Left colon (tissue), 2 donors: ENCODE measurements around the gene ZFYVE28. TPM values are rescaled to one million over a fixed set of nuclear protein-coding genes. Genes with fewer than 3 reads are reported as not detected.
A peak's percentile ranks its signal among the peaks of the same experiment; 100 is the strongest.

Experiments used
- ATAC-seq: fragments of 200-7000 bp; cut with Tn5 transposase; one replicate; pipeline ENCODE4 v1.9.1; 2020; ENCODE audit warnings: mild to moderate bottlenecking, moderate library complexity
- DNase-seq, 2 donors: peaks; one replicate each; pipeline ENCODE4 v3.0.0-alpha.2; 2020
- intact Hi-C, 2 donors: fragments of 100-400 bp; cut with DNase I in 1 of 2; cut with micrococcal nuclease in 1 of 2; formaldehyde crosslinking; loops; one replicate each; pipeline versions ENCODE4 v1.11.2 to v1.14.0; 2022; cut with DNase I, micrococcal nuclease
- total RNA-seq, 2 donors: library from RNA; stranded (reverse); fragmentation: NEBNext Ultra II Directional; extraction: Animal tissue kit (Norgen Biotek cat#: 25700); gene quantifications; one replicate each; pipeline ENCODE4 v1.2.1, GENCODE V29; 2021
- donor health status: DM: no; HTN: no; CAD: no.
- donor health status: DM: yes; HTN: yes; CAD: no.

ZFYVE28 gene
- total RNA-seq, 2 donors from 2014 or later = 31.9 to 48.7 TPM

DNA sequence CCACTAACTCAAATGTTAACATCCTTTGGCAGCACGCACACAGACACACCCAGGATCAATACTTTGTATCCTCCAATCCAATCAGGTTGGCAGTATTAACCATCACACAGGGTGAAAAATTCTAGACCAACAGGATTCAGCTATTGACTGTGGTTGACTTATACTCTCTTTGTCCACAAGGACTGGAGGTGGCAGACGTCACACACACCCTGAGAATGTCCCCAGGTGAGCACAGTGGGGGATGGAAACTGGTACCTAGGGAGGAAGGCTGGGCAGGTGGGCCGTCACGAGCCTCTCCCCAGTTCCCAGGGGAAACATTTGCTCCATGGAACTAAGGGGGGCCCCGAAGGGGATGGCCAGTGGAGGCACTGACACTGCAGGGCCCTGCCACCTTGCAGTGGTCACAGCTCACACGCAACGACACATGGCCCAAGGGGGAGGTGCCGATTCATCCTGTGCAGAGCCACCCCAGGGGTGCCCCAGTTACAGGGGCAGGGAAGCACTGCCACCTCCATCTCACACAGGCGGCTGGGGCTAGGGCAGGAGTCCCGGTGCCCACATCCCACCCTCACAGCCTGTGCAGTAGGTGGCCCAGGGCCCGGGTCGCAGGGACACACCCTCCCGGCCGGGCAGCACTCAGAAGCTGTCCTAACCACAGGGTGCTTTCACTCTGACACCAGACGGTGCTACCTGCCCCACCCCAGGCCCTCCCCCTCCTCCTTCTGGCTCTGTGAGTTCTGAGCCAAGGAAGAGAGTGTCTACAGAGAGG, 17.4 kb downstream of the ZFYVE28 start:
- DNase-seq = no peak
- intact Hi-C loops = no loop called here
- no peak for ATAC-seq

DNA sequence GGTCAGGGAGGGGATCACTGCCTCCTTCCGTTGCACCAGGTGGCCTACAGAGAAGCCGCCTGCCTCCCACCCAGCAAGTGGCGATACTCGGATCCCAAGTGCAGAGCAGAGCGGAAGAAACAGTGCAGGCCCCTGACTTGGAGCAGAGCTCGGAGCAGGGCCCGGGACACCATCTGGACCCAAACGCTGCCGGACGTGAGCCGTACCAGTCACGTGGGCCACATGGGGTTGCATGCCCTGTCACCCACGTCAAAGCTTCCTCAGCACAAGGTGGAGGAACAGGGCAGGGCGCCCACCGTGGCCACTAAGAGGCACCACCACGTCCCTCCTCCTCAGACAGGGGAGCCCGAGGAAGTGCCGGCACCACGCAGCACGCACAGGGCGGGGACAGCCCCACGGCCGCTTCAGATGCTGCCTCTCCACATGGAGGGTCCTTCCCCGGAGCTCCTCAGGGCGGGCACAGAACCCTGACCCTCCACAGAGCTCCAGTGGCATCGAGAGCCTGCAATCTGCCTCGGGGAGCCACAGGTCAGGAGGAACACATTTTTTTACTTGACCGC, 18.7 kb downstream of the ZFYVE28 start:
- intact Hi-C loops = no loop called here
- DNase-seq = no peak
- no peak for ATAC-seq

DNA sequence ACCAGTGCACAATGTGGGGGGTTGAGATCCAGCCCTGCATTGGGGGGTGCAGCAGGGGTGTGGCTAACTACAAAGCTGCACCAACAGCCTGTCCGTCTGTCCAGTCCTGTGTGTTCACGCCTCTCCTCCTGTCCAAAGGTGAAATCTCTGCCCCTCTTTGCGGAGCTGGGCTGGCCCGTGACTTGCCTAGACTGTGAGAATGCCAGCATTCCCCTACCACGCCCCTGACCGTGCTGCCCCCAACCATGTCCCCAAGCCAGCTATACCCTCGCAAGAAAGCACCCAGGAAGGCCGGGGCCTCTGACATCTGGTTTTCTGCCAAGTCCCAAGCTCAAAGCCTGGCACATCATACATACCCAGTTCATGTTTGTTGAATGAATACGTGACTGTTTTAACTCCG, 19.2 kb downstream of the ZFYVE28 start:
- ATAC-seq (no peak), DNase-seq (no peak)
- intact Hi-C loops = no loop called here

DNA sequence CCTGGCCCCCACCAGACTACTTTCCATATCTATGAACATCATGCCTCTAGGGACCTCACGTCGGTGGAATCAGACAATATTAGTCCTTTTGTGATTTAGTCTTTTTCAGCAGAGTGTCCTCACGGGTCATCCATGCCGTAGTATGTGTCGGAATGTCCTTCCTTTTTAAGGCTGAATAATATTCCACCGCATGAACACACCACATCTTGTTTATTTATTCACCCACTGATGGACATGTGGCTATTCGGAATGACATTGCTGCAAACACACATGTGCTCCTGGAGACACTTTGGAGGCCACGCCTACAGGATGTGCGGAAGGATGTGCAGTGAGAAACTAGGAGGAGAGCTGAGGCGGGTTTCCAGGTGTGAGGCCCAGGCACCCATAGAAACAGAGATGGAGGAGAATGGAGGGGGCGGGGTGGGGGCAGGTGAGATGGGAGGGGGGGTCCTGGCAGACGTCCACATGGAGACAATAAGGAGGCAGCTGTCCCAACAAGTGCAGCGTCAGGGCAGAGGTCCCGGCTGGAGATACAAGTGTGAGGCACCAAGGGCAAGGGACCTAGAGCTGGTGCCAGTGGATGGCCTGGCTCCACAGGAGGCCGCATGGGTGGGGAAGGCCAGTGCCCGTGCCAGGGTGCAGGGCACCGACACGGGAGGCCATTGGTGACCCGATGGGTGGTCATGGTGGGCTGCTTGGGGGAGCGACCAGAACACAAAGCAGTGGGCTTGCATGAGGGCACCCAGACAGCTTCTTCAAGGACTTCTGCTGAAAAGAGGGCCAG, 20.7 kb downstream of the ZFYVE28 start:
- ATAC-seq = no peak
- intact Hi-C loops = no loop called here
- no peak for DNase-seq

DNA sequence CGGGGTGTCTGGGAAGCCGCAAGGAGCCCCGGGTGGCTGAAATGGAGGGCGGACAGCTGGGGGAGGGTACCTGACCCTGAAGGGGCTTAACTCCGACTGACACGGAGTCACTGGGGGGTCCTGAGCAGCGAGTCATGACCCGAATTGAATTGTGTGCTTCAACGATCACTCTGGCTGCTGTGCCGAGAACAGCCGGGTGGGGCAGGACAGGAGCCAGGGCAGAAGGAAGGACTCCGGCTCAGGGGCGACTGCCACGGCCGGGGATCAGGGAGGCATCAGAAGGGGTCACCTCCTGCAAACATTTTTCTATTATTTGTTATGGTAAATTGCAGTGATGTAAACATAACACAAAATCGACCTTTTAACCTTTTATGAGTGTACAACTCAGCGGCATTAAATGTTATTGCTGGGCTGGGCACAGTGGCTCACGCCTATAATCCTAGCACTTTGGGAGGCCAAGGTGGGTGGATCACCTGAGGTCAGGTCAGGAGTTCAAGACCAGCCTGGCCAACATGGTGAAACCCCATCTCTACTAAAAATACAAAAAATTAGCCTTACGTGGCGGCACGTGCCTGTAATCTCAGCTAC, 21.6 kb downstream of the ZFYVE28 start:
- no peak for DNase-seq
- intact Hi-C loops = no loop called here
- peak; percentile 63 for ATAC-seq

DNA sequence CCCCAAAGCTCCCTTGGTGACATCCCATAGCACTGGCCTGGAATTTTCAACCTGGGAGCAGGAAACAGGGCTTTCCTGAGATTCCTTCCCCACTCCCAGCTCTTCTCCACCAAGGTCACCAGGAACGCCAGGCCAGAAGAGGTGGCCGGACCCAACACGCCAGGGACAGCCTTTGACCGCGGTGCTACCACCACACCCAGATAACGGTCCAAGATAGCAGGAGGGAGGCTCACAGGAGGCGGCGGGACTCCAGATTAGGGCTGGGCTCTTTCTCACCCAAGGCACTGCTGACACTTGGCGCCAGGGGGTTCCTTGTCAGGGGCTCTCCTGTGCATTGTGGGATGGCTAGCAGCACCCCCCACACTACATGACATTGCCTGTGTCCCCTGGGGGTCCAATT, 22.9 kb downstream of the ZFYVE28 start:
- ATAC-seq = peak; percentile 61
- no peak for DNase-seq
- intact Hi-C loops = no loop called here

DNA sequence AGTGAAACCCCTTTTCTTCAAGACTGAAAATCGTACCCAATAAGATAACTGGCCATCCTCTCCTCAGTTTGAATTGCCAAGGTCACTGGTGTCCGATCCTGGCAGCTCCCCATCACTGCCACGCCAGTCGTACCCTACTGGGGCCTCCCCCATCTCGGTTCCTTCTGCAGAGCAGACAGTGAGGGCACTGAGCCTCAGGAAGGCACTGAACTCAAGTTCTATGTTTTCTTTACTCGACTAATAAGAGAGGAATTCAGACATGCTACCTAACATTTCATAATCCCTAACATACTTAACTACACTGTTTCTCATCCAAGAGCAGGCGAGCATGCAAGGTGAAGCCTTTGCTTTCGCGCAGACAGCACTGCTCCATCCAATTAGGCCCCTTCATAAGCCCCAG, 23.4 kb downstream of the ZFYVE28 start:
- intact Hi-C loops = no loop called here
- DNase-seq = no peak
- no peak for ATAC-seq

DNA sequence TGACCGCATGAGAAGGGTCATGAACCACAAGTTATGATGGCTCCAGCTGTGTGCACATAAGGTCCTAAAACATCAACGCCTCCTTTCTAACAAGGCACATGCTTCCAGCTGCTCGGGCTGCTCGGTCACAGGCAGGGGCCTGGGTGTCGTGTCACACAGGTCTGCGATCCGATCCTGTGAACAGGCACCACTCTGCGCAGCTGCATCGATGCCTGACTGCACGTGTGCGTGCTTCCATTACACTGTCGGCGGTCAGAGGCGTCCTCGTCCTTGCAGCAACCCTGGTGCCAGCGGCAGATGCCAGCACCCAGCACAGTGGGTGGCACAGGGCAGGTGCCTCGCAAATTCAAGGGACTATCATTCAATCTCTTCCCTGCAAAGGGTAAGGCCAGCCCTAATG, 23.9 kb downstream of the ZFYVE28 start:
- ATAC-seq = no peak
- intact Hi-C loops = no loop called here
- DNase-seq = no peak

DNA sequence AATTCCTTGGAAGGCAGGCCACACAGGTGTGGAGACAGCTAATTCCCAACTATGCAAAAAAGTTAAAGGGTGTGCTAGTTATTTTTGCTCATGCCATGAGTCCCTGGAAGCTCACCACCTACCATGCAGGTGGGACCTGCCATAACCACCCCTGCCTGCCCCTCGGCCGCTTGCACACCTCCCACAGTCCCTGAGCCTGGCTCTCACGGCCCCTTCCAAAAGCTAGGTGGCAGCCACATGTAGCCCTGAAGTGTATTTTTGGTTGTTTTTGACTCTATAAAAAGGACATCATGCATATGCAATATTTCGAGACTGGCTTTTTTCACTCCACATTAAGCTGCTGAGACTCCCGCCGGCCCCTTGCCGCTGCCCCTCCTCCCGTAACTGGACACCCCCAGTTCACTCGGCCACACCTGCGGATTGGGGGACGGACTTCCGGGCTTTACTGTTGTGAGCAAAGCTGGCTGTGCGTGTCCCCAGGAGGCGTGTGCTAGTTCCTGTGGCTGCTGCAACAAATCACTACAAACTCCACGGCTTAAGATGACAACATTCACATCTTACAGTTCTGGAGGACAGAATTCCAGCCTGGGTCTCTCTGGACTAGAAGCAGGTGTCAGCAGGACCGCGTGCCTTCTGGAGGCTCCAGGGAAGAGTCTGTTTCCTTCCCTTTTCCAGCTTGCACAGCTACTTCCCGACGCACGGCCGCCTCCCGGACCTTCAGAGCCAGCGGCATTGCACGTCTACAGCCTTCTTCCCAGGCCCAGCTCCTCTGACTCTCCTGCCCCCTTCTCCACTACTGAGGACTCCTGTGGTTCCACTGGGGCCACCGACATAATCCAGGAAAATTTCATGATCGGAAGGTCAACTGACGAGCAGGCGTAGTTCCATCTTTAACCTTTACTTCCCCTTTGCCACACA, 24.8 kb downstream of the ZFYVE28 start:
- DNase-seq (peak in 1 of 2 donors; percentile 51), ATAC-seq (peak; percentile 61)
- intact Hi-C loops = no loop called here

DNA sequence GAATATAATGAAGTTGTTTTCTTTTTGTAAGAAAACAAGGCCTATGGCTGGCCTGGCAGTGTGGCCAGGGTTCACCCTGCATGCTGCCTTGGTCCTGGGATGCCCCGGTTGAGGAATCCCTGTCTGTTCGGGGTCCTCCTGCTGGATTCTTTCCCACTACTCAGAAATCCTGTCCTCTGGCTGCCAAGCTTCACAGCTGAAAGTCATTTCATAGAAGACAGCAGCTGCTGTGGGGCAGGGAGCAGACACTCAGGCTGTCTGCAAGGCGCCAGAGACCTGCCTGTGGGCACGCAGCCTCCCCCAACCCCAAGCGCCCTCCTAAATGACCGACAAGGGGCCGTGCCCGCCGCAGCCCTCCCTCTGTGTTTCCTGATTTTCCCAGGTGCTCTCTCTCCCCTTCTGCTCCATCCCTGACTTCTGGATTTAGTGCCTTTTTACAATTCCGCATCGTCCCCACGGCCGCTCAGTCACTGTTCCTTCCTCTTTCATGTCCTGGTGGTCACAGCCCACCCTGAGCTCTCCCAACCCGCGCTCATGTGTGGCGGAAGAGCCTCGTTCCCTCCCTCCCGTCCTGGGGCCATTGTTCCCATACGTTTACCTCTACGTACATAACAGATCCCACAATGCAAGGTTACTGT, 27.5 kb downstream of the ZFYVE28 start:
- ATAC-seq = no peak
- no peak for DNase-seq
- intact Hi-C loops = no loop called here

DNA sequence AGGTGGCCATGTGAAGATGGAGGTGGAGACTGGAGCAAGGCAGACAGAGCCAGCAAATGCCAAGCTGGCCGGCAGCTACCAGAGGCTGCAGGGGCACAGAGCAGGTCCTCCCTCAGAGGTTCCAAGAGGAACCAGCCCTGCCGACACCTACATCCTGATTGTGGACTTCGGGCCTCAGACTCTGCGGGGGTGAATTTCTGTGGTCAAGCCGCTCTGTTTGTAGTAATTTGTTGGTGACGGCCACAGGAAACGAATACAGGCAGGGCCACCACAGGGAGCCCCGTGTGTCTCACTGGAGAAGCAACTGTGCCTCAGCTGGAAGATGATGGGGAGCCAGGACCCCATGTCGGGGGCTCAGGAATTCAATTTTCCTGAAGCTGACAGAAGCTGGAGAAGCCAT, 28.3 kb downstream of the ZFYVE28 start:
- no peak for ATAC-seq
- DNase-seq = no peak
- intact Hi-C loops = no loop called here

DNA sequence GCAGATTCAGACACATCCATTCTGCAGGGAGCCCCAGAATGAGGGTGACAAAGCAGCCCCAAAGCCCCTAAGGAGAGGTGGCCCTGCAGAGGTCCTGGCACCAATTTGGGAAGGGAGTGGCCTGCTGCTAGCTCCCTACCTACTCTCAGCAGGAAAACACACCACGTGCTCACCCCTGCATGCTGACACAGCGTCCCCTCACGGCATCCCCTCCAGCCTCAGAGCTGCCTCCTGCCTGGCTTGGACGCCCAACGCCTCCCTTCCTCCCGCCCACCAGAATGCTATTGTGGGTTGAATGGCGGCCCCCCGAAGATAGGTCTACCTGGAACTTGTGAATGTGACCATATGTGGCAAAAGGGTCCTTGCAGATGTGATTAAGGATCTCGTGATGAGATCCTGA, 28.8 kb downstream of the ZFYVE28 start:
- intact Hi-C loops = no loop called here
- no peak for DNase-seq
- no peak for ATAC-seq

DNA sequence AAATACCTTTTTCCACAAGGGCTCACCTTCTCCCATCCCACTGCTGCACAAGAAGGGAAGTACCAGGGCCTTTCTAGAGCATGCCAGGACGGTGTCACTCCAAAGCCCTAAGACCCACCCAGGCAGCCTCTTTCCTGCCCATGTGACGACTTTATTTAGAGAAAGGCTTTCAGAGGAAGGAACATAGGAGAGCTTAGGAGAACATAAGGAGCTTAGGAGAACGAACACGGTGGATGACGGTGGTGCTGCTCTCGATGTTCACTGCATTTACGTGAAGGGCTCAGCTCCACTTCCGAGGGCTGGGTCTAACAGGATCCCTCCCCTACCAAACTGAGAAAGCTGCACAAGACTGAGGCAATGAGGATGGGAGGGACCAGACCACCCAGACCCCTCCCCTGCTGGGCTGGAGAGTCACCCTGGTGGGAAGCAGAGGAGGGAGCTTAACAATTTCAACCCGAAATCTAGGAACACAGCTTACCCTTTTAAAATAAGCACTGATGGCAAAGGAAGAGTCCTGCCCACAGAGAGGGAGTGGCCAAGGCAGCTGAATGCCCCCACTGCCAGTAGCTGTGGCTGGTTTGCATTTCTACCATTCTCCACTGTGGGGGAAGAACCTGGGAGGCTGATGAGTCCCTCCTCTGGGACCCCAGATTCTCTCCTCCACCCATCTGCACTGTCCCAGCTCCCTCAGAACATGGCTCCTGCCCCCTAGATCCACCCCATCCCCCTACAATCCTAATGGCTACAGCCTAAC, 29.8 kb downstream of the ZFYVE28 start:
- no peak for ATAC-seq
- intact Hi-C loops = no loop called here
- DNase-seq = no peak

DNA sequence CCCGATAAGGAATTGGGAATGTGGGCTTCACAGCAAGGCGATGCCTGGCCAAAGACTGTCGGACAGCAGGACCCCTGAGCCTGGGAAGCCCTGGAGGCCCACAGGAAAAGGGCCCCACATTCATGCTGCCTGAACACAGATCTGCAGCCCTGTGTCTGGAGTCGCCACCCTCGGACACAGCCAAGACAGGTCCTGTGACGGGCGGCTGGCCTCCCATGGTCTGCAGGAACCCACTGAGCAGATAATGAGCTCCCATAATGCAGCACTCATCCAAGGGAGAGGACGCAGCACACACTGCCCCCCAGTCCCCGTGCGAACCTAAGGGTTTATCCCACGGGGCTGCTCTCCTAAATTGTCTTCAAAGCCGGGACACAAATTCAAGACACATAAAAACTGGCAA, 30.6 kb downstream of the ZFYVE28 start:
- ATAC-seq (no peak), DNase-seq (no peak)
- intact Hi-C loops = no loop called here

DNA sequence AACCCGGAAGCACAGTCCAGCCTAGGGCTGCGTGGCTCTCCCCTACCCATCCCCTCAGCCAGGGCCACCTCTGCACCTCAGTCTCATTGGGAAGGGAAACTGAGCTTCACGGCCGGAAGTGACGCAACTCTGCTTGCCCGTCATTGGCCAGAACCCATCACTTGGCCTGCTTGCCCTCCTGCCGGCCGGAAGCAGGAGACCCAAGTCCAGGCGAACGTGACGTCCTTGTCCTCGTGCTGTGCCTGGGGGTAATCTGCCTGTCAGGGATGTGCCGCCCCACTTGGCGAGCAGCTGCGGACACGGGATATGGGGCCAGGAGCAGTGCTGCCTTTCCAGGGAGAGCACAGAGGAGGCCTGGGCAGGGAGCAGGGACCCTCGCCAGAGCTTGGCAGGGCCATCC, 31.2 kb downstream of the ZFYVE28 start:
- intact Hi-C loops = no loop called here
- no peak for DNase-seq
- ATAC-seq = no peak

DNA sequence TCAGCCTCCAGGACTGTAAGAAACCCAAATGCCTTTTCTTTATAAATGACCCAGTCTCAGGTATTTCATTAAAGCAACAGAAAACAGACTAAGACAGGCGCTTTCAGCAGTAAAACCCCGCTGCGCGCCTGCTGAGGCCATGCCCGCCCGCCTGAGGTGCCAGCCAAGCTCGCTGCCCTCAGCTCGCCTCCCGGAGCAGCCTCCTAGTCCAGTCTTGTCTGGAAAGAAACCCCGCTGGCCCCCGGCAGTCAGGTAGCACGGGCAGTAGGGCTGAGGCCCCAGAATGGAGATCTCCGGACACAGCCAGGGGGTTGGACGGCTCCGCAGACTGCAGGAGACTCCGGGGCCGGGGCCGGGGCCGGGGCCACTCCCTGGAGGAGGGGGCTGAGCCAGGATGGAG, 31.7 kb downstream of the ZFYVE28 start:
- intact Hi-C loops = no loop called here
- no peak for ATAC-seq
- no peak for DNase-seq

DNA sequence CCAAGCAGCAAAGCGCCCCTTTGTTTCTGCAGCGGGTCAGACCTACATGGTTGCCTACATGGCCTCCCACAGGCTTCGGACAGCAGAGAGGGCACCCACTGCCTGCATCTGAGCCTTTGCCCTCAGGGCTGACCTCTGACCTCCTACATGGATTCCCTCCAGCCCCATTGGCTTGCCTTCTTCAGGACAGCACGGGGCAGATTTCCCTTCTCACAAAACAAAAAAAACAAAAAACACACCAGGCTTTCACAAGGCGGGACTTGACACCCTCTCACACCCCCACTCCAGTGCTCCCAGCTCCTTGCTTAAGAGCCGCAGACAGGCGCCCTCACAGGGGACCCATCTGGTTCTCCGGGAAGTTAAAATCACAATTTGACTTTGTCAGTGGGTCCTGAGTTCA, 32.9 kb downstream of the ZFYVE28 start:
- ATAC-seq (no peak), DNase-seq (no peak)
- intact Hi-C loops = no loop called here

DNA sequence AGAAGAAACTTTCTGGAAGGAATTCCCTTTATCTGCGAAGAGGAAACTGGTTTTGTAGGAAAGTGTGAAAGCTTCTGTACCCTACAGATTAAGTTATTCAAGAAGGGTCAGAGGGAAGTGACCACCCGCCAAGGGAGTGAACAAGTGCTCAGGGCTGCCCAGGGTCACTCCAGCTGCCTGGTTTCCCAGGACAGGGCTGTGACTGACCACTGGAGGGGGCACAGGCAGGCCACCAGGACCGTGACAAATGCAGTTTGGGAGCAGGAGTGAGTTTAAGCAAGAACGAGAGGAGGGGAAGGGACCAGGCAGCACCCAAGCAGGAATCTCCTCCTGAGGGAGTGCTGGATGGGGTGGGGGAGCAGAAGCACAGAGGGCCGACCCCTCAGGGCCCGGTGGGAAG, 34.2 kb downstream of the ZFYVE28 start:
- DNase-seq (no peak), ATAC-seq (no peak)
- intact Hi-C loops = no loop called here
